HG03521 (cell line): ENCODE results near the gene PLAC9.
"Not testable (repeated sequence)": the region's sequence is repeated elsewhere in the genome, so short reads cannot be mapped to it uniquely, and the experiment has no call there.

Source experiments
- ATAC-seq: cut with Tn5 transposase; IDR thresholded peaks from one replicate; pipeline ENCODE4 v1.9.1; 2021; ENCODE audit warnings: mild to moderate bottlenecking, moderate library complexity; ENCODE audit not compliant: unreplicated experiment

PLAC9 gene

DNA sequence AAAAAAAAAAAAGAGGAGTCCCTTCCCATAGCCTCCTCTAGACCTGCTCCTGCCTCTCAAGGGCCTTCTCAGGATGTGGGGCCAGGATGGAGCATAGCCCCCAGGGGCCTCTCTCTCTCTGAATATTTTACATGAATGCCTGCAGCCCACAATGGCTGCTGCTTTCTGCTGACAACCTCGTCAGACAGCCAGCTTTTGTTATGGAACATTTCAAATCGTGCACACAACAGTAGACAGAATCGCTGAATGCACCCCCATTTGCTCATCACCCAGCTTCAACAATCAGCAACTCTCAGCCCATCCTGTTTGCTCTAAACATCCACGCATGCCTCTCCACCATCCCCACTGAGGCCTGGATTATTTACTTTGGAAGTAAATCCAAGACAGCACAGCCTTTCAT is 5.4 kb downstream of the PLAC9 start:
- no peak for ATAC-seq

DNA sequence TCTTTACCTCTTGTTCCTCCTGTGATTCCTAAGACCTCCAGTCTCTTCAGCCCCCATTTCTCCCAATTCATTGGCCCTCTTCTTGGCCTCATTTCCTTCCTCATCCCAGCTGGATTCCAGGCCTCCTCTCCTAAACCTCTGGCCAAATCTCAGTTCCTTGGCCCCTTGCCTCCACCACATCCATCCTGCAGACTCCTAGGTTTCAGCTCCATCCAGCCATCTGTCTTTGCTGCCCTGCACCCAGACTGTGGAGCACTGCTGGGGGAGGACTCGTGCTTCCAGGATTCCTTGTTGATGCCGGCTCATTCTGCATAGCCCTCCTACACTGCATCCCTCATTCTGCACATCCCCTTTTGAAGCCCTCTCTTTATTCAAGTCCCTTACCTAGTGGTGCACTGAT is 6.7 kb downstream of the PLAC9 start:
- no peak for ATAC-seq

DNA sequence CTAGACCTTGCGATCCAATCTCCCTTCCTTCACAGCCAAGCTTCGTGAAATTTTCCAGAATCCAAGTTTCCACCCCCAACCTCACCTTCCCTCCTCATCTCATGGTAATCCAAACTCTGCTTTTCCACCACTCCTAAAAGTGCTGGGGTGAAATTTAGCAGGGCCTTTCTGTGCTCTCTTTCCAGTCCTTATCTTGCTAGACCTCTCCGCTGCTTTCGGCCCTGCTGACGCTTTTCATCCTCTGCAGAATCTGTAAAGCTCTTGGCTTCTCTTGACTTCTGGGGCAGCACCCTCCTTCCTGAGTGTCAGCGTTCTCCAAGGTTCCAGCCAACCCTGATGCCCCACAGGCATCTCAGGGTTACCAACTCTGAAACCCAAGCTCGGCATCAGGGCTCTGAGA is 7.7 kb downstream of the PLAC9 start:
- ATAC-seq = no peak

DNA sequence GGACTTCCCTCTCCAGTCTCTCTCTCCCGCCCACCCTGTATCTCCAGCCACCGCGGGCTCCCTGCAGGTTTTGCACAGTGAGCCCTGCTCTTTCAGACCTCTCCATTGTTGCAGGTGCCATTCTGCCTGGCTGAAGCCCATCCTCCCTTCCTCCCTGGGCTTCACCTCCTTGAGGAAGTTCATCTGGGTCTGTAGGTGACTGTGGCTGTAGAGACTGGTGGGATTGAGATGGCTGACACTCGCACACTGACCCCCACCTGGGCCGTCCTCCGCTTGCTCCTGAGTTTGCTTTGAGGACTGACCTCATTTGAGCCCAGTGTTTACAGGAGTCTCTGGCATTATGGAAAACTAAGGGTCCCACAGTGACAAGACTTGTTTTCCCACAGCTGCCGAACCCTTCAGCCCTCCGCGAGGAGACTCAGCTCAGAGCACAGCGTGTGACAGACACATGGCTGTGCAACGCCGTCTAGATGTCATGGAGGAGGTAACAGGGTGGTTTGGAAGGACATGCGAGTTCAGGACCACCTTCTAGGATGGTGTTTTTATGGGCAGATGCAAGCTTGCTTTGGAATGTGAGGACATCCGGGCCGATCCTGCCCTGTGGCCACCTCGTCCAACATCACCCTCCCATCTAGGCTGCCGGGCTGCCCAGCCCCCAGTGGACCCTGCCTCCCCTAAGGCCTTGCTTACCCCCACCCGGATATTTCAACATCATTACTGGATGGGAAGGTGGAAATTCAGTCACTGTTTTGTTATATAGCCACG is 9.3 kb downstream of the PLAC9 start:
- ATAC-seq = no peak

DNA sequence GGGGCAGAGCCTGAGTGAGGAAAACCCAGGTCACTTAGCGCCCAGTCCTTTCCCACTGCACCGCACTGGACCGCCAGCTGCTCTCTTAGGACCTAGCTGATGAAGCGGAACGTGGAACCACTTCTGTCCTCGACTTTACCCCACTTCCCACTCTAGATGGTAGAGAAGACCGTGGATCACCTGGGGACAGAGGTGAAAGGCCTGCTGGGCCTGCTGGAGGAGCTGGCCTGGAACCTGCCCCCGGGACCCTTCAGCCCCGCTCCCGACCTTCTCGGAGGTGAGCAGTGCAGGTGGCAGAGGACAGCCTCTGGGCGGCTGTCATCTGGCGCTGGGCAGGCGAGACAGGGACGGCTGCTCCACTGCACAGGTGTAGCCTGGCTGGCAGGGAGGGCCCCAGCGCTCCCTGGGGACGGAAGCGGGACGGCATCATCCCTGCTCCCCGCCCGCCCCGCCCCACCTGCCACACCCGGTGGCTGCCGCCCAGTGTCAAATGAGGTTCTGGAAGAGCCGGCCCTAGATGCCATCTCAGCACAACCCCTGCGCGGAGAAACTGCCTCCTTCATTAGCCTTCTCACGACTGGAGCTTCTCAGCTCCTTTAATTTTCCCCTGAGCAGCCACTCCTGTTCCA is 11.7 kb downstream of the PLAC9 start:
- no peak for ATAC-seq

DNA sequence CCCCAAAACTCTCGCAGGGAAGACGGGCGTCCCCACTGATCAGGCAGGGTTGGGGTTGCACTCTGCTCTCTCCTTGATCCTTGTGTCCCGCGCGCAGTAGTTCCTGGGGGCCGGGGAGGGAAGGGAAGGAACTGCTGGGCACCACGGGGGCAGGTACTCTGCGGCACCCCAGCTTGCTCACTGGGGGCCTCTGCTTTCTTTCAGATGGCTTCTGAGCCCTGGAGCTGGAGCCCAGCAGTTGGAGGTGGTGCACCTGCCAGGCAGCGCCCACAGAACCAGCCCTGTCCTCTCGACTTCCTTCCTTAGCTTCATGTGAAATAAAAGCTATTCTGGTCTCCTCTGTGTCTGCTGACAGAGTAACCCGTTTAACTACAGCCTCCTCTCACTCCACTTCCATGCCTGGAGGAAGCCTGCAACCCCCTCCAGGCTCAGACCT is 12.2 kb downstream of the PLAC9 start:
- no peak for ATAC-seq

DNA sequence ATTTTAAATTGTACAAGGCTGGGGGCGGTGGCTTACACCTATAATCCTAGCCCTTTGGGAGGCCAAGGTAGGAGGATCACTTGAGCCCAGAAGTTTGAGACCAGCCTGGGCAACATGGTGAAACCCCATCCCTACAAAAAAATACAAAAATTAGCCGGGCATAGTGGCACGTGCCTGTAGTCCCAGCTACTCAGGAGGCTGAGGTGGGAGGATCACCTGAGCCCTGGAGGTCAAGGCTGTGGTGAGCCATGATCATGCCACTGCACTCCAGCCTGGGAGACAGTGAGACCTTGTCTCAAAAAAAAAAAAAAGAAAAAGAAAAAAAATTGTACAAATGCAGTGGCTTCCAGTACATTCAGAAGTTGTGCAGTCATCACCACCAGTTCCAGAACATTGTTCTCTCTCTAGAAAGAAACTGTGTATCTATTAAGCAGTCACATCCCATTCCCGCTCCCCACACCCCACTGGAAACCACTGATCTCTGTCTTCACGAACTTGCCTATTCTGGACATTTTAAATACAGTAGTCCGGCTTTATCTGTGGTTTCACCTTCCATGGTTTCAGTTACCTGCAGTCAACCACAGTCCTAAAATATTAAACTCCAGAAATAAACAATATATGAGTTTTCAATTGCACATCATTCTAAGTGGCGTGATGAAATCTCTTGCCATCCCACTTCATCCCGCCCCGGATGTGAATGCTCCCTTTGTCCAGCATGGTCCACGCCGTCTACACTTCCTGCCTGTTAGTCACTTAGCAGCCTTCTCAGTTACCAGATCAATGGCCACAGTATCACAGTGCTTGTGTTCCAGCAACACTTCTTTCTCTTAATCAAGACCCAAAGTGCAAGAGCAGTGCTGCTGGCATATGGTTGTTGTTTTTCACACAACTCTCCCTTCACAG is 13.1 kb downstream of the PLAC9 start:
- not testable (repeated sequence) for ATAC-seq

DNA sequence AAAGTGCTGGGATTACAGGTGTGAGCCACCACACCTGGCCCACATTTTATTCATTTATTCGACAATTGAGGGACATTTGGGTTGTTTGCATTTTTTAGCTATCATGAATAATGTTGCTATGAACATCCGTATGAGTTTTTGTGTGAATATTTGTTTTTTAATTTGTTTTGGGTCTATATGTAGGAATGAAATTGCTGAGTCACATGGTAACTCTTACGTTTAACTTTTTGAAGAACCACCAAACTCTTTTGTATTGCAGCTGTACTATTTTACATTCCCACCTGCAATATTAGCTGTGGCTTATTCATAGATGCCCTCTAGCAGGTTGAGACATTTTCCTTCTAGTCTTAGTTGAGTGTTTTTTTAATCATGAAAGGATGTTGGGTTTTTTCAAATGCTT is 14.4 kb downstream of the PLAC9 start:
- ATAC-seq = no peak

DNA sequence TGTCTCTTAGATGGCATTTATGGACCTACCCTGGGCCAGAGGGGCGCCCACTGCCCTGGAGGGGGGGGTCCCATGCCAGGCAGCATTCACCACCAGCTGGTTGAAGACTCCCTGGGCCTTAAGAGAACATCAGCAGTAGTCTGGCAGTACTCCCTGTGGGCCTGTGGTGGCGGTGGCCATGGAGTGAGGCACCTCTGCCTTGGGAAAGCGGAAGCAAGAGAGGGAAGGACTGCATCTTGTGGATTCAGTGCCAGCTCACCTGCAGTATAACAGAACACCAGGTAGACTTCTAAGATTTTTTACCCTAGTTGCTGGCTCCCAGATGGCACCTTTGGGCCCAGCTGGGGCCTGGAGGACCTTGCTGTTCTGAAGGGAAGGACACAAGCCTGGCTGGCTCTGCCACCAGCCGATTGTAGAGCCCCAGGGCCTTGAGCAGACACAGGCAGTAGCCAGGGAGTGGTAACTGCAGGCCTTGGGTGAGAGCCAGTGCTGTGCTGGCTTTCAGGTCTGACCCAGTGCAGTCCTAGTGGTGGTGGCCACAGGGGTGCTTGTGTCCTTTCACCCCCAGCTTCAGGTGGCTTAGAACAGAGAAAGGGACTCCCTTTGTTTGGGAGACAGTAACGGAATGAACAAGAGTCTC is 15.8 kb downstream of the PLAC9 start:
- ATAC-seq = no peak

DNA sequence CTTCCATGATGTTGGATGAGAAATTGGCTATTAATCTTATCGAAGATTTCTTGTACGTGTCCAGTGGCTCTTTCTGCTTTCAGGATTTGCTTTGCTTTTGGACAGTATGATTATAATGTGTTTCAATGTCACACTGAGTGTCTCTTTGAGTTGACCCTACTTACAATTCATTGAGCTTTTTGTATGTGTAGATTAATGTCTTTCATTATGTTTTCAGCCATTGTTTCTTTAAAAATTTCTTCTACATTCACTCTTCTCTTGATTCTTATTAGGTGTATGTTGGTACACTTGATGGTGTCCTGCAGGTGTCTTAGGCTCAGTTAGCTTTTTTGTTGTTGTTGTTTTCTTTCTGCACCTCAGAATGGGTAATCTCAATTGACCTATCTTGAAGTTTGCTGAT is 16.6 kb downstream of the PLAC9 start:
- no peak for ATAC-seq

DNA sequence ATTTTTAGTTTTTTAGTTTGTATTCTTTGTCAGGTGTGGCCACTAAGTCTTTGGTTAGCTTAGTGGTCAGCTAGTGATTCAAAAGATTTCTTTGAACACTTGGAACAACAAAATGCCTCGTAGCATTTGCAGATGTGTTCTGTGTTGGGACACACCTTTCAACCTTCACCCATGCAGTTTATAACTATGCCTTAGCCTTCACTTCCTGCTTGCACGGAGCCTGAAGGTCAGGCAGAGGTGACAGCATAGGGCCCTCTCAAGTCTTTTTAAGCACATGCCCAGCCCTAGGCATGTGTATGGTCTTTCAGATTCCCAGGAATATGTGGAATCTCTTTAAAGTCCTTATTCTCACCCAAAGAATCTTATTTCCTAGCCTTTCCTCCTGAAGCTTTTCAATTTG is 17.6 kb downstream of the PLAC9 start:
- ATAC-seq = no peak

DNA sequence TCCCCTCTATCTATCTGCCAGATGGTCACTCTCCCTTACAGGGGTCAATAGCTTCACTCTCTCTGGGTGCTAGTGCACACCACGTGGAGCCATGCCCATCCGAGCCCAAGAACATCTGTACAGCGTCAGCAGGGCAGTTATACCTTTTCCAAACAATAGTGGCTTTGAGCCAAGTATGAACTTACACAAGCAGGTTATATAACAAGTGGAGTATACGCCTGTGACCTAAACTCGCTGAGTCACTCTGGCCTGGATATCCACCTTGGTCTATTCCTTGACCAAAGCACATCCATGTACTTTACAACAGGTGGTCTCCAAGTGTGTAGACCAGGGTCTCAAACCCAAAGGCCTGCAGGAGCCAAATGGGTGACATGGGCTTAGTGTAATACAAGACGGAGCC is 20.3 kb downstream of the PLAC9 start:
- ATAC-seq = no peak

DNA sequence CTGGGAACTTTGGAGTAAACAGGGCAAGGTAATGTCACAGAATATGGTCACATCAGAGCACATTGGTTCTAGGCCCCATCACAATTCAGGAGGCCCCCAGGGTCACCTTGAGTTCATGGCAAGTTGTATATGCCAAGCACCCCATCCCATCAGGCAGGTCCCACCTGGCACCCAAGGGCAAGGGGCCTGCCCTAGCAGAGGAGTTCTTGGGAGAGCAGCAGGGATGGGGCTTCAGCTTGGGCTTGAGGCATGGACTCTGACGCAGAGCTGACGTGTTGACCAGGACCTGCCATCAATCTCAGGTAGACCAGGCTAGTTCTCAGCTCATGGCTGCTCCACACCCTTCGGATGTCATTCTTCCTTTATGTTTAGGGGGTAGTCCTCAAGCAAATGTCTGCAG is 20.9 kb downstream of the PLAC9 start:
- no peak for ATAC-seq

DNA sequence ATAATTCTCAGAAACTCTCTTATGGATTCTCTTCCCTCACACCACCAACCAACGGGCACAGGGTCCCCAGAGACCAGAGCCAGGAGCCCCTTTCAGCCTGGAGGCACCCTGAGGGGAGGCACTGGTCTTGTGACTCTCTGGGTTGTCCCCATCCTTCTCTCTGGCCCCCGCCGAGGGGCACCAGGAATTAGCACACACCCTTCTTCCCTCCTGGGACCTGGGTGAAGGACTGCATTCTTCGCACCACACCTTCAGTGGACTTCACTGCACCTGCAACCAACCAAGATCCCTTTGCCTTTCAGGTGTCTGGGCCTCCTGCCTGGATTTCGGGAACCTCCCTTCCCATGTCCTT is 22.1 kb downstream of the PLAC9 start:
- ATAC-seq = no peak

DNA sequence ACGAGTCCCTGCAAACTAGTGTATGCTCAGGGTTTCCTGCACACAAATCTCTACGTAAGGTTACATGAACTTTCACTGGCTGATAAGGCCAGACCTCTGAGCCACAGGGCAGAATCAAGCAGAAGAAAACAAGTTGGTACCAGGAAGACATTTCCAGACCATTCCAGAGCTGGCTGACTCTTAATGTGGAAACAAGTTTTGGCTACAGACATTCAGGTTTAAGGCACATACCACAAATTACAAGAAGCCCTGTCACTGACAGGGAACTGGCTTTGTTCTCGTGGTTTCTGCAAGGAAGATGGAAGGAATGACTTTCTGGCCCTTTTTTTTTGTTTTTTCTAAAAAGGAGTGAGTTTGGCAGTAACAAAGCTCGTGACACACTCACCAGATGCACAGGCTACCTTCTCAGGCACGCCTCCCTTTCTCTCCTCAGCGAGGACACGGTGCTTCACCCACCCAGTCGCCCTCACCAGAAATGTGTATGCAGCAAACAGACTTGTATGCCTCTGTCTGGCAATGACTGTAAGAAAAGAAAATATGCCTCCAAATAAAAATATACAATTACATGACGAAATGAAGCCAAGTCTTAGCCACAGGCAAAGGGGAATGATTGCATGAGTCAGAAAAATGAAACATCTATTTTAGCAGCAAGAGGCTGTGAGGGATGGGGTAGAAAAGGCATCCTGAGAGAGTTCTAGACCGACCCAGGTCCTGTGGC is 22.6 kb downstream of the PLAC9 start:
- no peak for ATAC-seq

DNA sequence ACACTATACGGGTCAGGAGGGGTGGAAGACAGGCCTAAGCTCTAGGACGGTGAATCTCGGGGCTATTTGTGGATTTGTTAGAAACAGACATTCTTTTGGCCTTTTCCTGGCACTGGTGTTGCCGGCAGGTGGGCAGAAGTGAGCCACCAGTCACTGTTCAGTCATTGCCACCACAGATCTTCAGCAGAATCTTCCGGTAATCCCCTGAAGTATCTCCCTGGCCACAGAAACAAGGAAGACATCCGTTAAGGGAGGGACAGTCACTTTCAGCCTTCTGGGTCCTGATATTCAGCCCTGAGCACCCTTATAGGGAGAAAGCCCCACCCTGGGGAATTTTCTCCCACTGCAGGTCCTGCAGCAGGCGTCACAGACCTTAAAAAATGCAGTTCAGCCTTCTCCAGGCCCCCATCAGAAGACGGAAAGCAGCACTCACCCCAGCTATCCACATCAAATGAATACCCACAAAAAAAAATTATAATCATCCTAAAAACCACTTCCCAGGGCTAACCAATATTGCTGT is 23.2 kb downstream of the PLAC9 start:
- no peak for ATAC-seq

DNA sequence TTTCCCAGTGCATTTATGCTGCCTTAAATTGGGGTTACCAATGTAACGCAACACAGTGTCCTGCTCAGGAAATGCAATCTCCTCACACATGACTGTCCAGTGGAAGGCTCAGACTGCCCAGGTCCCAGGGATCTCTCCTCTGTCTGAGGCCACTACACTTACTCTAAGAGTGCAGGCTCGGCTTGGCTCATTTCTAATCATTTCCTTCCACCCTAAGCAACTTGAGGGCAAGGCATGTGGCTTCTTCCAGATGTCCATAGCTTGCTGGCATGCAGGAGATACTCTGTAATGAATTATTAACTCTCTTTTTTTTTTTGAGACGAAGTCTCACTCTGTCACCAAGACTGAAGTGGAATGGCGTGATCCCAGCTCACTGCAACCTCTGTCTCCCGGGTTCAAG is 23.7 kb downstream of the PLAC9 start:
- ATAC-seq = no peak

DNA sequence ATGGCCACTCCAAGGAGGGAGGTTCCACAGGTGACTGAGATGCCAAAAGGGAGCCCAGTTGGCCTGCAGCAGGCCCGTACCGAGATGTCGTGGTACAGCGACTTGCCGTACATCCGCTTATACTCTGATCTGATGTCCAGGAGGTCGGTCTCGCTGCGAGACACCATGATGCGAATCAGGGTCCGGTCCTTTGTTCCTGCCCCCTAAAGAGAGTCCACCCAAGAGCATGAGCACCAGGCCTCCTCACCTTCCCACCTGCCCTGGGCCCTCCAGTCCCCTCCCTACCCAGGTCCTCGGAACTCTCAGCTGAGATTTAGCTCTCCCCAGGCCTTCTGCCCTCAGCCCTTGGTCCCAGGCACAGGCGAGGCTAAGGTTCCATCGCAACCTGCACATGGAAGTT is 25.0 kb downstream of the PLAC9 start:
- ATAC-seq = no peak

DNA sequence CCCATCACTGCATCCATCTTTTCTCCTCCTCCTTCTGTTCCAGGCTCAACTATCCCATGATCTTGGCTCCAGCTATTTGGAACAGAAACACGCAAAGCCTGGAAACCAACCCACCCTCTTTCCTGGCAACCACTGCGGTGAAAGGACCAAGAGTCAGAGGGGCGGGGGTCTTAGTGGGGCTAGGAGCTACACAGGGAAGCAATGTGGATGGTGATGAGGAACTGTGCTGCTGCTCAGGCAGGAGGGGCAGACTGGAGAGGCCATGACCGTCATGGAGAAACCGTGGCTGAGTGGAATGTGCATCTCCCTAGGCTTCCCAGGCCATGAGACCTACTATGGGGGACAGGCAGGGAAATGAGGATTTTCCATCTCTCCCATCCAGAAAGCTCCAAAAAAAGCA is 25.6 kb downstream of the PLAC9 start:
- ATAC-seq = no peak

DNA sequence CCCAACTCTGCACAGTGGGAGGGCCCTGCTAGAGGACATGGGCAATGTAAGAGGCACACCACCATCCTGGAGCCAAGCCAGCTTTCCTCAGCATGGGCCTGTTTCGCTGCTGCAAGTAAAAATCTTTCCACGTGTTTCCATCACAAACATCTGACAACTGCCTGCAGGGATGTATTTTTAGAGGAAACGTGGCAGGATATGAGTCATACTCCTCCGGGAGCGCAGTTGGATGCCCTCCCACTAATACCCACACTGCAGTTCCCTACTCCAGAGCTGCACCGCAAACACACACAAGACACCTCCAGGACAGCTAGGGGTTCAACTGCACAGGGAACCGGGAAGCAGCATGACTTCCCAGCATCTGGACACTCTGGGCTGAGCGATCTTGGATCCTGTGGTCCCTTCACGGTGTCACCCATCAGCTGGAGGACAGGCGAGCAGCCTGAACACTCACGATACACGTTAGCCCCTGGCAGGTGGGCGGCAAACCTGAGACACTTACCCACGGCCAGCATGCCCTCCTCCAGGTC is 26.1 kb downstream of the PLAC9 start:
- ATAC-seq = no peak
